DLD1 (cell line): Measurements from ENCODE around the gene HDAC10.
"Not testable (repeated sequence)": the region's sequence is repeated elsewhere in the genome, so short reads cannot be mapped to it uniquely, and the experiment has no call there.

Experiments used
- in situ Hi-C: cut with HindIII; loops from 2 replicates; pipeline ENCODE4 v1.10.0; 2017; ENCODE audit warnings: low sequenced_read_pairs

HDAC10 gene

DNA sequence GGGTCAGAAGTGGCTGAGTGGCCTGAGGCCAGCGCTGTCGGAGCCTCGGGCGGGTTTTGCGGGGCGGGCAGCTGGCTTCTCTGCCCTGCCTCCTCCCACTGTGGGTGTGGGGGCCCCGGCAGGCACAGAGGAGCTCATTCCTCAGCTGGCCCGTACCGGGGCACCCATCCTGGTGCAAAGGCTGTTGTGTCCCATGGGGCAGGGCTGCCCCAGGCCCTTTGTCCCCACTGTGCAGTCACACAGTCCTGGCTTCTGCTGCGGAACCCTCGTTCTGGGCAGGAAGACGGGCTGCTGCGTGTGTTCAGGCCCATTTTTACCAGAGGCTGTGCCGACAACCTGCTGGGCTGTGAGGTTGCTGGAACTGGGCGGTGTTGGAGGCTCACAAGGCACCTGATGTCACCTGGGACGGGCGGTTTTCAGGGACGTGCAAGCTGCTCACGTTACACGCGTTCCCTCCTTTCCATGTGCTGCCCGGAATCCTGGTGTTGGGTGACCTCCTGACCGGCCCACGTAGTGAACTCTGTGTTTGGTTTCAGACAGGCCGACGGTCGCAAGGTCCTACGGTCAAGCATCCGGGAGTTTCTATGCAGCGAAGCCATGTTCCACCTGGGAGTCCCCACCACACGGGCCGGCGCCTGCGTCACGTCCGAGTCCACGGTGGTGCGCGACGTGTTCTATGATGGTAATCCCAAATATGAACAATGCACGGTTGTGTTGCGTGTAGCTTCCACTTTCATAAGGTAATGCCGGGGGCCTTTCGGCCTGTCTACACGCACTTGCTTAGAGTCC is 45.1 kb downstream of the HDAC10 start:
- in situ Hi-C loops, result no loop called here

DNA sequence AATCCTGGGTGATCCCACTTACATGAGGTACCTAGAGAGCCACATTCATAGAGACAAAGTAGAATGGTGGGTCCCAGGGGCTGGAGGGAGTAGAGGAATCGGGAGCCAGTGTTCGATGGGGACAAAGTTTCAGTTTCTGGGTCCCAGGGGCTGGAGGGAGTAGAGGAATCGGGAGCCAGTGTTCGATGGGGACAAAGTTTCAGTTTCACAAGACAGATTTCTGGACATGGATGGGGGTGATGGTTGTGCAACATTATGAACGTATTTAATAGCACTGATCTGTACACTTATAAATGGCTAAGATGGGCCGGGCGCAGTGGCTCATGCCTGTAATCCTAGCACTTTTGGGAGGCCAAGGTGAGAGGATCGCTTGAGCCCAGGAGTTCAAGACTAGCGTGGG is 46.1 kb downstream of the HDAC10 start:
- in situ Hi-C loops, result not testable (repeated sequence)

DNA sequence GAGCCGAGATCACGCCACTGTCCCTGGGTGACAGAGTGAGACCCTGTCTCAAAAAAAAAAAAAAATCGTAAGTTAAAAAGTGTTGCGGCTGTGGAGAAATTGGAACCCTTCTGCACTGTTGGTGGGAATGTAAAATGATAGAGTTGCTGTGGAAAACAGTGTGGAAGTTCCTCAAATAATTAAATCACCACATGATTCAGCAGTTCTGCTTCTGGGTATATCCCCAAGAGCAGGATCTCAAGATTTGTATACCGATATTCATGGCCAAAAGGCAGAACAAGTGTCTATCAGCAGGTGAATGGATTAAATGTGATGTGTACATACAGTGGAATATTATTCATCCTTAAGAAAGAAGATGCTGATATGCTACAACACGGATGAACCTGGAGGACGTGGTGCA is 46.5 kb downstream of the HDAC10 start:
- in situ Hi-C loops, result no loop called here

DNA sequence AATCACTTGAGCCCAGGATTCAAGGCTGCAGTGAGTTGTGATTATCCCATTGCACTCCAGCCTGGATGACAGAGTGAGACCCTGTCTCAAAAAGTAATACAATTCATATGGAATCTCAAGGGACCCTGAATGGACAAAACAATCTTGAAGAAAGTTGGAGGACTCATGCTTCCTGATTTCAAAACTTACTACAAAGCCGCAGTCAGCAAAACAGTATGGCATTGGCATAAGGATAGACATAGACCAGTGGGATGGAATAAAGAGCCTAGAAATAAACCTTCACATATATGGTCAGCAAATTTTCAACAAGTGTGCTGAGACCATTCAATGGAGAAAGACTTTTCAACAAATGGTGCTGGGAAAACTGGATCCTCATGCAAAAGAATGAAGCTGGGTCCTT is 47.8 kb downstream of the HDAC10 start:
- in situ Hi-C loops, result no loop called here

DNA sequence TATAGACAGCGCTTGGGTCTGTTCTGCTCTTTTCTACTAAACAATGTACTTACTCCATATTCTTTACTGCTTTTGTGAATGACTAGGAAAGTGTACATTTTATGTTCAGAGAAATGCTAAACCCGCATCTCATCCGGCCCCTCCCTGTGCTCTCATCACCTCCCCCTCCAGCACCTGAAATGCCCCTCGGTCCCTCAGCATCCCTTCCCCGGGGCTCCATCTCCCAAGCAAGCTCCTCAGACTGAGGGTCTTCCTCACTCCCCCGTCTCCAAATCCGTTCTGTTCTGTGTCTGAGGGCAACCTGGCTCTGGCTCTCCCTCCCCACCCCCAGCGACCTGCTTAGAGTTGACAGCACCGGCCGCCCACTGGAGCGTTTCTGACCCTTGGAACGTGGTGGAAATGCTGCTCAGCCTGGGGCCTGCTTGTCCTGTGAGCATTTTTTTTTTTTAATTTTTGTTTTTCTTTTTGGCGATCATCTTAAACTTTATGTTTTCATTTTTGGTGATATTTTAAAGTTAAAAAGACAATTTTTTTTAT is 48.9 kb downstream of the HDAC10 start:
- in situ Hi-C loops, result no loop called here

DNA sequence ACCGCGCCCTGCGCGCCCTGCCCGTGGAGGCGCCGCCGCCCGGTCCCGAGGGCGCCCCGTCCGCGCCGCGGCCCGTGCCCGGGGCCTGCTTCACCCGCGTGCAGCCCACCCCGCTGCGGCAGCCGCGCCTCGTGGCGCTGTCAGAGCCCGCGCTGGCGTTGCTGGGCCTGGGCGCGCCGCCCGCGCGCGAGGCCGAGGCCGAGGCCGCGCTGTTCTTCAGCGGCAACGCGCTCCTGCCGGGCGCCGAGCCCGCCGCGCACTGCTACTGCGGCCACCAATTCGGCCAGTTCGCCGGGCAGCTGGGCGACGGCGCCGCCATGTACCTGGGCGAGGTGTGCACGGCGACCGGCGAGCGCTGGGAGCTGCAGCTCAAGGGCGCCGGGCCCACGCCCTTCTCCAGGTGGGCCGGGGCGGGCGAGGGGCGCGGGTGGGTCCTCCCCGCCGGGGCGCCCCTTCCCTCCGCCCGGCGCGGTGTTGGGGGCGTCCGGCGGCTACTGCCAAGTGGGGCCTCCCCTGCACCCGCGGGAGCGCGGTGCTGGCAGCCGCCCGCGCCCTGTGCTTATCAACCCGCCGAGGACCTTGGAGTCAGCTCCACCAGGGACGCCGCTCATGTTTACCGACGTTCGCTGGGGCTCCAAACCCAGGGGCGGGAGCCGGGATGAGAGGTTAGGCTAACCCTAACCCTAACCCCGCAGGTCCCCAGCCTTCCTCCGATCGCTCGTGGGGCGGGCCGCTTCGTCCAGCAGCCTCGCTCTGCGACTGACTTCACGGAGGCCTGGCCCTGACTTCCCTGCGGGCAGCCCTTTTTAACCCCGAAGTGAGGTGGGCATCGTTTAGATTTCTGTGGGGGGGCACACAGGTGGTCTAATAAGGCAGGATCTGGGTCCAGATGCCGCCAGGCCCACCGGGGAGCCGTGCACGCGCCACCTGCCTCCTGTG is 49.6 kb downstream of the HDAC10 start:
- in situ Hi-C loops, result no loop called here

DNA sequence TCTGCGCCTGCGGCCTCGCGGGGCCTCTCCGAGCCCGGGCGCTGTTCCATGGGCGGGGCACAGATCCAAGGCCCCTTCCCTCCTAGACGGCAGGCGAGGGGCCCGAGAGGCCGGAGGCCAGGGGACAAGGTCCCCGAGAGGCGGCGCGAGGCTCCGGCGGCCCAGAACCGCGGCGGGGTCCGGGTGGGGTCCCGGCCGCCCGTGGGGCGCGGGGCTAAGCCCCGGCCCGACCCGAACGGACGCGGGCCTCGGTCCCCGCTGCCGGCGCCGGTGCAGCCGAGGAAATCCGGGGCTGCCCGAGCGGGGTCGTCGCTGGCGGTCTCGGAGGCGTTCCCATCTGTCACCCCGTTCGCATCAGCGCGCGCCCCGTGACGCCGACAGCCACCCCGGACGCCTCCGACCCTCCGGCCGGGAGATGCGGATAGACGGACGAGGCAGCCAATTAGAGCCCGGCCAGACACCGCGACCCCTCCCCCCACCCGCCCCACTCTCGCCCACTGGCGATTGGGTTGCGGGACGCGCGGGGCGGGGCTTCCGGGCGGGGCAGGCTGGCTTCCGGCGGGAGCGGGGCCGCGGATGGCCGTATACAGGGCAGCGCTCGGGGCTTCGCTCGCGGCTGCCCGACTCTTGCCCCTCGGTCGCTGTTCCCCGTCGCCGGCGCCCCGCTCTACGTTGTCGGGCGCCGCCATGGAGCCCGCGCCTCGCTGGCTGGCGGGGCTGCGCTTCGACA is 50.4 kb downstream of the HDAC10 start, which contains the start of gene SELENOO:
Gene SELENOO, plus strand, starts transcription at position 551 of the 730 bp plus-strand sequence. Its CDS starts 26 bp downstream, at position 577.
- in situ Hi-C loops, result no loop called here

DNA sequence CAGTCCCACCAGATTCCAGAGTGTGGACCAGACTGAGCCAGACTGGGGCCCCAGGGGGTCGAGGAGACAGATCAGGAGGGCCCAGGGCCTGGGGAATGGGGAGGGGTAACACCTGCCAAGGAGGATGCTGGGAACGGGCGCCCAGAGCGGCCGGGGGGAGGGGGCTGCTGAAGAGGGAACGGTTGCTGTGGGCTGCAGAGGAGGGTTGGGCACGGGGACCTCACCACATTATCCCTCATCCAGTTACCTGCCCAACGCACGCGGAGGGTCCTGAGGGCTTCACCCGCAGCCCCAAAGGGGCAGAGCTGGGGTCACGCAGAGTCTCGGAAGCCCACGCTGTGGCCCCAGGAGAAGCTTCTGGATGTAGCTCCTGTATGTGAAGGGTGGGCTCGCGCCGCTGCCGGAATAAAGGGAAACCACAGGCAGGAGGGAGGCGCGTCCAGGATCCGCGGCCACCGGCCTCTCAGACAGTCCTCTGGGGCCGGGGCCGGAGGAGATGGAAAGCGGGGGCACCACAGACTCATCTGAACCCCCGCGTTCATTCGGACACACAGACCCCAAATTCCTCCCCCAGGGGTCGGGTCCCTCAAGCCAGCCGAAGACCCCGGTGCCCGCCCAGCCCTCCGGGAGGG is 51.1 kb downstream of the HDAC10 start:
- in situ Hi-C loops, result no loop called here

DNA sequence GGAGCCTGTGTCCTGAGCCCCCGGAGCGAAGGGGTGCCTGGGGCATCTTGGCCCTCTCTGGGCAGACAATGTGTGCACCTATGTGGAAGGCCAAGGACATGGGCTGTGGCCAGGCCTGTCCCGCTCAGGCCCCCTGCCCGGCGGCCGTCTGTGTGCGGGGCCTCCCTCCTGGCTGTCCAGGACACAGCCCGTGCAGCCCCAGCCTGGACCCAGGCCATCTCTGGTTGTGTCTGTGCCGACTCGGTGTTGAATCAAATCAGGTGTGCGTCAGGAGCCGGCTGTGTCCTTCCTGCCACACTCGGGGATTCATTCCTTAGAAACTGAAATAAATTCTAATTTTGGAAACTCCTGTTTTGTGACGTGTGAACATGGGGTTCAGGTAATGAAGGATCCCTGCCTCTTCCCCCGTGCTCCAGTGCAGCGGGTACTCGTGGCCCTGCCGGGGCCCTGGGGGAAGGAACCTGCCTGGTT is 51.8 kb downstream of the HDAC10 start:
- in situ Hi-C loops, result no loop called here

DNA sequence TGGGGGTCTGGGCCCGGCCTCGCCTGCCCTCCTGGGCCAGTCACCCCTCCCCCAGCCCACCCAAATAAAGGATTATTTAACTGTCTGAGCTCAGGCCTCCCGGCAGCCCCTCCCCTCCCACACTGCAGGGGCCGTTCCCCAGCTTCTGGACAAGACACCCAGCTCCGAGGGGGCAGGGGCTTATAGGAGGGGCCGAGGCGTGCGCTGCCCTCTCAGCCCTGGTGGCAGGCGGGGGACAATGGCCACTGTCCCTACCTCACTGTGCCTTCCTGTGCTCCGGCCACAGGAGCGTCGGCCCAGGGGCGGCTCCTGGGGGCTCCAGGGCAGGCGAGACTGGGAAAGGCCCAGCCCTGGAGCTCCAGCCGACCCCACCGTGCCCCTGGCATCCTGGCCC is 52.4 kb downstream of the HDAC10 start:
- in situ Hi-C loops, result no loop called here

DNA sequence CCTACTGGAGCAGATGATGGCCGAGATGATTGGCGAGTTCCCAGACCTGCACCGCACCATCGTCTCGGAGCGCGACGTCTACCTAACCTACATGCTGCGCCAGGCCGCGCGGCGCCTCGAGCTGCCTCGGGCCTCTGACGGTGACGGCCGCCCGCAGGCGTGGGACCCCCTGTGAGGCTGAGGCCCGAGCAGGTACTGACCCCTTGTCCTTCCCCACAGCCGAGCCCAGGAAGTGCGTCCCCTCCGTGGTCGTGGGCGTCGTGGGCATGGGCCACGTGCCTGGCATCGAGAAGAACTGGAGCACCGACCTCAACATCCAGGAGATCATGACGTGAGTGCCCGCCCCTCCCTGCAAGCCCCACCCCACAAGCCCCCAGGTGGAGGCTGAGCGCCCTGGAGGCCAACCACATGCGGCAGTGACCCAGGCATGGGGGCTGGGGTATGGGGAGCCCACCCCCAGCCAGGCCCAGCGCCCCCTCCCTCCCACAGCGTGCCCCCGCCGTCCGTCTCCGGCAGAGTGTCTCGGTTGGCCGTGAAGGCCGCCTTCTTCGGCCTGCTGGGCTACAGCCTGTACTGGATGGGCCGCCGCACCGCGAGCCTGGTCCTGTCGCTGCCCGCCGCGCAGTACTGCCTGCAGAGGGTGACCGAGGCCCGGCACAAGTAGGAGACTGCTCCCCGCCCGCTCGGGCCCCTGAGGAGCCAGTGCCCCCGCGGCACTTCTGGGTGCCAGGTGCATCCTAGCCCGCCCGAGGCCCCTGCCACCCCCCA is 53.0 kb downstream of the HDAC10 start:
- in situ Hi-C loops, result no loop called here

DNA sequence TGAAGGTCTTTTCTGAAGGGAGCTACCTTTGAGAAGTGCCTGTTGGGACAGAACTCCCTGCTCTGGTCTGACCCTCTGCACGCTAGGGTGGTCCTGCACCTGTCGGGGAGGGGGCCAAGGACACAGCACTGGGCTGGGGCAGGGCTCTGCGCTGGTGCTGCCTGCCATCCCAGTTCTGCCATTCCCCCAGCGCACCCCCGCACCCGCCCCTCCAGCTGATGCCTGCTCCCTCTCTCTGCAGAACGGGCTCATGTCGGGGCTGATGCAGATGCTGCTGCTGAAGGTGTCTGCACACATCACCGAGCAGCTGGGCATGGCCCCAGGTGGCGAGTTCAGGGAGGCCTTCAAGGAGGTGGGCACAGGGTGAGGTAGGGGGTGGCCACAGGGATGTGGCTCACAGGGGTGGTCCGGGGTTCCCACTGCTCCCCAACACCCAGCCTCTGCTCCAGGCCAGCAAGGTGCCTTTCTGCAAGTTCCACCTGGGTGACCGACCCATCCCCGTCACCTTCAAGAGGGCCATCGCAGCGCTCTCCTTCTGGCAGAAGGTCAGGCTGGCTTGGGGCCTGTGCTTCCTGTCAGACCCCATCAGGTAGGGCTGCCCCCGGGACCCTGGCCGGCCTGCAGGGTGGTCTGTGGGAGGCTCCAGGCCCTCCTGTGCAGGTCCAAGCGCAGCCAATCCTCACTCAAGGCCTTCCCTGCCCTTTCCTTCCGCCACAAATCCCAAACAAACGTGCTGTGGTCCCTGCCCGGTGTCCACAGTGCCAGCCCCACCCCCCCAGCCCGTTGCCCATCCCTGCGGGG is 53.9 kb downstream of the HDAC10 start:
- in situ Hi-C loops, result no loop called here

DNA sequence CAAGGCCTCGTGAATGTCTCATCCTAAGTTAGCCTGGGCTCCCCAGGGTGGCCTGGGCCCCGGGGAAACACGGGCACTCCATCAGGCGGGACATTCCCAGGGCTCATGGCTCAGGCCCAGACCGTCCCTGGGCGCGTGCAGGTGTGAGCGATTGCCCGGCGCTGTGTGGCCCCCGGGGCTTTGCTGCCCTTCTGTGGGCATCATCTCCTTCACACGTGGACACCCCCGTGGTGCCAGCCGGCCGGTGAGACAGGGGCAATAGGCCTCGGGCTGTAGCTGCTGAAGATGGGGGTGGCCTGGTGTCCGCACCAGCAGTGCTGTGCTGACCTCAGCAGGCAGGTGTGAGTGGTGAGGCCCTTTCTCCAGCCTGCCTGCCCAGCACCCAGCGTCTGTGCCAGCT is 54.8 kb downstream of the HDAC10 start:
- in situ Hi-C loops, result no loop called here
